COLO668 (cell line): ENCODE results near the gene KRT79.
A peak's percentile ranks its signal among the peaks of the same experiment; 100 is the strongest.

Experiments
- DNase-seq: peaks from one replicate; lab custom pipeline; 2025; ENCODE audit not compliant: unreplicated experiment; lab: John Stamatoyannopoulos, UW

The KRT79 gene

DNA sequence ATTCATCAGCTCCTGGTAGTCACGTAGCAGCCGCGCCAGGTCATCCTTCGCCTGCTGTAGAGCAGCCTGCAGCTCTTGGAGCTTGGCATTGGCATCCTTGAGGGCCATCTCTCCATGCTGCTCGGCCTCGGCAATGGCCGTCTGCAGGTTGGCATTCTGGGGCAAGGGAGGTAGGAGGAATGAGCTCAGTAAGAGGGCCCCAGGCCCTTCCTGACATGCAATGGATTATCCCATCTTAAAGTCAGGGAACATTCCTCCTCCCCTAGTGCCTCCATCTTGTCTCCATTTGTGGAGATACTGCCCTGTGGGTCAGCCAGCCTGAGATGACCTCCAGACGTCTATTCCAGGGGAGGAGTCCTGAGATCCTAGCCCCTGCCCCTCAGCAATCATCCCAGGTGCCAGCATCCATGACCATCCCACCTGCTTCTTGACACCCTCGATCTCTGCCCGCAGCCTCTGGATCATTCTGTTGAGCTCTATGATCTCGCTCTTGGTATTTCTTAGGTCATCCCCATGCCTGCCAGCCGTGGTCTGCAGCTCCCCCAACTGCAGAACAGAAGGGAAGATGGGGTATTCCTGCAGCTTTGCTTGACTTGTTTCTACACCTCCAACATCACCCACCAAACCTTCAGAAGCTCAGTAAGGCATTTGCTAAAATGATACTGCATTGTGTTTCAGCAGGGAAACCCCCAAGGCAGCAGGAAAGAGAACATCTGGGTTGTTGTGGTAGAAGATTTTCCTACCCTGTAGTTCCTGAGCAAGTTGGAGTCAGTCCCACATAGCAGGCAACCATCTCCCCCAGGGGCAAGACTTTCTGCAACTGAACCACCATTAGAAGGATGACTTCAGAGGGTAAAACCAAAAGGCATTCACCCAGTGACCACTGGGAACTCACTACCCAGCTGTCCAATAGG is 42.6 kb downstream of the KRT79 start:
- no peak for DNase-seq

DNA sequence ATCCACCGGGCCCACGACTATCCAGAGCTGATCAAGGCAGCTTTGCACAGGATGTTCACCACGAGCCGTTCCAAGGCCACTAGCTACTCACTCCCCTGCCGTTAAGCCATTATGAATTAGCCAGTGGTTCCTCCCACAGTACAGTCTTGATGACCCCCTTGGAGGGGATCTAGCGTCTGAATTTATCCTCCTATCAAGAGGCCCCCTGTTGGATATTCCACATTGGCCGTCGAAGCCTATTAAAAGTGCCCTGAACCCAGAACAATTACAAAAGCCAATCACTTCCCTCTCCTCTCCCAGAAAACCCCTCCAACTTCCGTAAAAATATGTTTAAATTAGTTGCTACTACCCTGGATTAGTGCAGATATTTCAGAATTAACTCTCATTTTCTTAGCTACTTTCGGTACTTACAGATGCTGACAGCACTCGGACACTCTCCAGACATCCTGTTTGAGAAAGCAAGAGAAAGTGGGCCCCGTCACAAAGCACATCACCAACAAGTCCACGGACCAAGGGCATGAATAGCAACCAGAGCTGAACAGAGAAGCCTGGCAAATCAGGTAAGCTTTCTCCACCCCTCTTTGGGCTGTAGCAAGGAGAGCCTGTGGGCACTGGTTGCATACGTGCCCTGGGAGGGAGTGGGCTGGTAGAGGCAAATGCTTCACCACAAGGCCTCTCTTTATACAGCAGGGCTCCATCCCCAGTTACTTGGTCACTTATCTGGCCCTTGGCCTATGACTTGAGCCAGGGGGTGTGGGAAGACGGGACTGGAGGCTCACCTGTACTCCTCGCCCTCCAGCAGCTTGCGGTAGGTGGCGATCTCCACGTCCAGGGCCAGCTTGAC is 43.5 kb downstream of the KRT79 start:
- DNase-seq = no peak

DNA sequence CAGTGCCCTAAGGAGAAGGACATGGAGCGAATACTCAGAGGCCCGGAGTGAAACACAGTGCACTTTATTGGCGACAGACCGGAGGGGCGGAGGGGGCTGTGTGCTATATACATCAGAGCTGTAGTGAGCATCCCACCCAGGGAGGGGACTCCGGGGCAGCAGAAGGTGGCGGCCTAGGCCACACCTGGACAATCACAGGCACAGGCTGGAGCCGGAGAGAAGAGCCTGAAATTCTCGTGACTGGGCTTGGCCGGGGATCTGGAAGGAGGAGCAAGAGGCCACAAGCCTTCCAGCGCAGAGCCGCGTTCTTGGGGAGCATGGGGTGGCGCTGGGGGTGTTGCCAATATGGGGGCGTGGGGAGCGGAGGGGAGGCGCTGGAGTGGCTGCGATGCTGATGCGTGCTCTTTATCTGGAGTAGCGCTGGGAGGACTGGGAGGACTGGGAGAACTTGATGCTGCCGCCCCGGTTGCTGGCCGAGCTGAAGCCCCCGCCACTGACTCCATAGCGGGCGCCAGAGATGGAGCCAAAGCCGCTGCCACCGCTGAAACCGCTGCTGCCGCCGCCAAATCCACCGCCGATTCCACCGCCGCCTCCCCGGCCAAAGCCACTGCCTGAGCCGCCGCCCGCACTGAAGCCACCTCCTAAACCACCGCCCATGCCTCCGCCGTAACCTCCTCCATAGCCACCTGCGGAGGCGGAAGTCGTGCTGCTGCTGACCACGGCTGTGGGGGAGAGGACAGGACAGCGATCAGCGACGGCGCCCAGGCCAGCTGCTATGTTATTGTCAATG is 44.3 kb downstream of the KRT79 start:
- DNase-seq = peak; percentile 33

DNA sequence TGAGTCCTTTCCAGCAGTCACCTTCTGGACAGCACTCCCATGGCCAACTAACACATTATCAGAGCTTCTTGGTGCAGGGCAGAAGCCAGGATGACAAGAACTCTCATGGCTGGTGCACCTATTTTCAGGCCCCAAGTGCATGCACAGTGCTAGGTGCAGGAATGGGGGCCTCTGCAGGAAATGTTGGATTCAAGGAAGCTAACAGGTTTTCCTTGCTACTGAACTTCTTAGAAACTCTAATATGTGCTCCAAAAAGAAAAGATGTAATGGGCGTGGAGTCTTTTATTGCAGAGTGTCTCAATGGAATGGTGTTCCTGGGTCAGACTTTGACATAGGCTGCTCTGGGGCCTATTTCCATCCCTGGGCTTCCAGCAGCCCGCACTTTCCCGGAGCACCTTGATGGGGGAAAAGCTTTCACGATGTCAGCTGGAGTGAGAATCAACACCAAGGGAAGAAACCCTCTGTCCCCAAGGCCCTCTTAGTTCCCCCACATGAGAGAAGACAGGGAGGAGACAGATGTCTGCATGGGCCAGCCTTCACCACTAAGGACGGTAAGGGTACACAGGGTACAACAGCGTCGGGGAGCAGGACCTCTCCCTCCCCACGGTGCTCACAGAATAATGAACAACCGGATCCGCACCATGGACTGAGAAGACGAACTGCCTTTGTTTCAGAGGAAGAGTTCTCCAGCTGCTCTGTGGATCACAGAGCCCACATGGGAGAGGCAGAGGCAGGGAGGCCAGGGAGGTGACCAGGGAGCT is 45.1 kb downstream of the KRT79 start:
- no peak for DNase-seq

DNA sequence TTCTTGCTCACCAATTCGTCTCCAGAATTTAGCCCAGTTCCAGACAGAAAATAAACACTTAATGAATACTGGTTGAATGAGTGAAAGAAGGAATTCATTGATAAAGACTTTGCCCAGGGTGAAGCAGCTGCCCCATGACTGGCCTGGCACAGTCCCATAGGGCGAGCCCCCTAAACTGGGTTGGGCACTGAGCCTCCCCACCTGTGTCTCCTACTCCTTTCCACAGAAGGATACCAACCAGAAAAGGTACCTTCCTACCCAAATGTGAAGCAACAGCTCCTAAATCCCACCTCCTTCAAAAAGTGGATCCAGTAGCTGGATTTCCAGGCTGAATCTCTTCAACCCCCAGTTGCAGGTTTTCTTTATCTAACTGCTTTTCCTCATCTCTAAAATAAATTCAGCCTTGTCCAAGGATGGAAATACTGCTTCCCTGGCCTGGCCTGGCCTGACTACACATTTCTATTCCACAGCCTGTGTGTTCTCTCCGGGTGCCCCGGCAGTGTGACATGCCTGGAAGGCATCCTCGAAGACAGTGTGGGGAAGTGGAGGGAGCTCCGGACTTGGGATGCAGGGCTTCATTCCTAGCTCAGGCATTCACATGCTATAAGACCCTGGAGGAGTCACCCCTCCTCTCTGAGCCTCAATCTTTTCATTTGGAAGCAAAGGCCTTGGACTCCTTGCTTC is 45.8 kb downstream of the KRT79 start:
- no peak for DNase-seq

DNA sequence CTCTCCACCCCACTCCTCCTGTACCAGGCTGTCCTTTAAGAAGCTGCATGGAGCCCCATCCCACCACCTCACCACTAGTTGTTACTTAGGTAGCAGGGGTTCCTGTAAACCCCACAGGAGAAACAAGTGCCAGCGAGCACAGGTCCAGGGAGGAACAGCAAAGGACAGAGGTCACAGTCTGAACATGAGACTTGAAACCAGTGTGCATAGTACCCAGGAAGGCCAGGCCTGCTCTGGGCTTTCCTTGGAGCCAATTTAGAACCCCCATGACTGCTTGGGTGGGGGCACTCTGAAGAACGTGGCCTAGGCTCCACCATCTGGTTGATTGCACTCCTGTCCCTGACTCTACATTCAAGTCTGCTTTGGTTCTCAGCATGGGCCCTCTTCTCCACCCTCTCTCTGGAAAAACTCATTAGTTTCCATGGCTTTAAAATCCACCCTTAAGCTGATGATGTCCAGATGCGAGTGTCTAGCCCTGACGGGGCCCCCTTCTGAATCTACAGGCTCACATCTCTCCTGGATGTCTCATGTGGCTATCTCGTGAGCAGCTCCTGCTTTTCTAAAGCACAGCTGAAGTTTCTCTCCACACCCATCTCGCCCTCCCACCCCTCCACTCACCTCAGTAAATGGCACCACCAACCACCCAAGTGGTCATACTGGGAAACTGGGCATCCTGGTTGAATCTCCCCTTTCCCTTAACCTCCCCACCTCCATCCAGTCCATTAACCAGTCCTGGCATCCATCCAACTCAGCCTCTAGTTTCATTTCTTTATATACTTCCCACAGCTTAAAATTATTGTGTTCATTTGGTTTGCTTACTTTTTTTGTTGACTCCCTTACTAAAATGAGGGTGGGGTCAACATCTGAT is 46.6 kb downstream of the KRT79 start:
- no peak for DNase-seq

DNA sequence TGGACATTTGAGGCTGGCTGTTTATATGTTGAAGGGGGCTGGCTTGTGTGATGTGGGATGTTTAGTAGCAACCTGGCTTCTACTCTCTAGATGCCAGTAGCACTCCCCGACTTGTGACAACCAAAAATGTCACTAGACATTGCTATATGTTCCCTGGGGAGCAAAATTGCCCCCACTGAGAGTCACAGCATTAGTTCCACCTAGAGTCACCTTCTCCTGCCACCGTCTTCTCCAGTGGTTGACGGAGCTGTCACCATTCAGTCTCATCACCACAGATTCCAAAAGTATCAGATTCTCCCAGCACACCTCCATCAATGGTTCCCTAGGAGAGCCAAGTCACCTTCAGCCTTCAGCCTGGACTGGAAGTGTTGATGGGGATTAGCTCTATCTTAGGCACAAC is 49.2 kb downstream of the KRT79 start:
- DNase-seq = no peak

DNA sequence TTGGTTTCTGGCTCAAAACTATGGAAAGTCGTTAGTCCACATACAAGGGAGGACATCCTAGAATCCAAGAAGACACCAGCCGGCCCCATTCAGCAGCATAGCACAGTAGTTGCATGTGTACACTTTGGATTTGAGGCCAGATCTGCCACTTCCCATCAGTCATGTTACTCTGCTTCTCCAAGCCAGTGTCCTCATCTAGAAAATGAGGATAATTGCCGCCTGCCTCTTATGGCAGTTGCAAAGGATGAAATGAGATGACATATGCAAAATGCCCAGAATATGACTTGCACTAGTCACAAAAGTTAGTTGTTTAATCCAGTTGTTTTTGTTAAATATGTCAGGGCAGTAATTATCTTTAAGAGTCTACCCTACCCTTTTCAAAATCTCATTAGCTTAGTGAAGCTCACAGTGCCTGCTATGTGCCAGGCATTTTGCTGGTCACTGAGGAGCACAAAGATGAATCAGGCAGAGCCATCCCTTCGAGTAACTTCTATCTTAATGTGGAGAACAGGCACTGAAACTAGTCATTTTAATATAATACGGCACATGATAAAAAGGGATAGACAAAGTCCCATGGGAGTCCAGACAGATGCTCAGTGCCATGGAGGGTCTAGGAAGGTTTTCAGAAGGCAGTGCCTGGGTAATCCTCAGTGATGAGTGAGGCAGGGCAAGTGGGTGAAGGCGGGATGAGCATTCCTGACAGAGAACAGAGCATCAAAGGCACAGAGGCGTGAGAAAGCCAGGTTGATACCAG is 50.4 kb downstream of the KRT79 start:
- no peak for DNase-seq

DNA sequence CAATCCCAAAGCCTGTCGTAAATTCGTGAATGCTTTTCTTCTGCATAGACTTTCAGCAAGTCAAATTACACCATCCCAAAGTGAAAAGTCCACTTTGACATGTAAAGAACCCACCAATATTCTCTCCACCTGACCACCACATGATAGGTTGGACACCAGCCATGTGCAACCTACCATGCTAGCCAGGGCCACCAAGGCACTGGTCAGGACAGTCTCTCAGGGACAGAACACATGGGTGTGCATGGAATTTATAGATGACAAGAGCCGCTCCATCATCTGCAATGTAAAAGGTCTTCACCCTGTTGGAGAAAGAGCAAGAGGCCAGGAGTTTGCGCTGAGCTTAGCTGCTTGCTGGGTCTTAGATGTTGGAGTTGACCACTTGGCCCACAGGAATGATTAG is 51.6 kb downstream of the KRT79 start:
- no peak for DNase-seq

DNA sequence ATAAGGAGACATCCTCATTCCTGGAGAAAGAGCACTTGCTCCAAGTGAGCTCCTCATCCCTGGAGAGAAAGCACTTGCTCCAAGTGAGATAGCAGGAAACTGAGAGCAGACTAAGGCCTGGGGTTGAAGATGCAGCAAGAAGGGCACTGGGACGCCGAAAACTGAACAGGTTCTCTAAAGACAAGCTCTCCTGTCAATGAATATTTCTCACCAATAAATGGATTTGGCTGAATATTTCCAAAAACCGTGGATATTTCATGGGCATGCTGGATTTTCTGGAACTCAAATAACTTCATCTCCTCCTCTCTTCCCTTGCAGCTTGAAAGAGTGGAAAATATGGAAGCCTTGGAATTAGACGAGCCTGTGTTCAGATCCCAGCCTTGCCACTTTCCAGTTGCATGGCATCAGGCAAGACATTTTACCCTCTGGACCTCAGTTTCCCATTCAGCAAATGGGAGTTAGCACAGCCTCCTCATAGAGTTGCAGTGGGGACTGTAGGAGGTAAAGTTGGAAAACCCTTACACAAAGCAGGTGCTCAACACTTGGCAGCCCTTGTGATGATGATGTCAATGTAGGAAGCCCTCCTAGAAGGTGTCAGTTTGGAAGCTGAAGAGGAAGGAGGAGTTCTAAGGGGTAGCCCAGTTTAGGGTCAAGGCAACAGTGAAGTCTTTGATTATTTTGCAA is 52.6 kb downstream of the KRT79 start:
- DNase-seq = no peak

DNA sequence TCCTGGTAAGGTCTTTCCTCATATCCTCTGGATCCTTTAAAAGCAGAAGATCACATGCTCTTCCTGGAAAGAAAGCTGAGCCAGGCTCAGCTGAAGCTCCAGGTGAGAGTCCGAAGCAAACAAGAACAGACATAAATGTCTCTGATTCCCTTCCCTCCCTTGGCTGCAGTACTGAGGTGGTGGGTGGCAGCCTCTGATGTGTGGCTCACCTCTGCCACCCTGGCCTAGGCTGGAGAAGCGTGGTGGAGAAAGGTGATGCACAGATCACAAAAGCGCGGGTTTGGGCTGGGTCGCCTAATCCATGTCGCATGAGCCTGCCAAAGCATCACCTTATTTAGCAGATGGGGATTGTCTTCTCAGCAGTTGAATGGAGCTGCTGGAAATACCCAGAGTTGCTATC is 54.2 kb downstream of the KRT79 start:
- no peak for DNase-seq

DNA sequence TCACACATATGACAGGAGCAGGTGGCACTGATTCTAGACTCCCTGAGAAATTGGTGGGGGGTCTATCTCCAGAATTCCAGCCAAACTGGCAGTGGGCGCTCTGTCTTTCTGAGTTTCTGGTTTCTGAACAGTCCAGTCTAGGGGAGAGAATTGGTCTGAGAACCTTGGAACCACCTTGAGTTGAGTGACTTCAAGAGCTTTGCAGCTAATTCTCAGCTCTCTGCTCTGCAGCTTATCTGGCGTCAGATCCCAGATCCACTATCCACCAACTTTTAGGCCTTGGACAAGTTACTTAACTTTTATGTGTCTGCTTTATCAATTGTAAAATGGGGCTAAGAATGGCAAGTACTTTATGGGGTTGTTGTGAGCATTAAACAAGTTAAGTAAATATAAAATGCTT is 55.3 kb downstream of the KRT79 start:
- DNase-seq = no peak

DNA sequence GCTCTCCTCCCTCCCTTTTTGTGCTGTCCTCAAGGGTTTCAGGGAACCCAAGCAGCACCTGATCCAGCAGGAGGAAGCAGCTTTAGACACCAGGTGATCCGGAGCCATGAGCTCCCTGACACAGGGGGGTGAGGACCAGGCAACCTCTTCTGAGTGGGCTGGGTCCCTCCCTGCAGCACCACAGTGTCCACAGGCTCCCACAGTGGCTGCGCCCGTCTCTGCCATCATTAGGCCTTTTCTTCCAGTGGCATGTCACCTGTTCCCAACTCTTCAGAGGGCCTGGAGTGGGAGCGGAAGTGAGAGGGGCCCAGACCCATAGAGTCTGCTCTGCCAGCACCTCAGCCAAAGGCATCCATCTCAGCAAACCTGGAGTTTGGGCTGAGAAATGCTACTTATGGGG is 56.5 kb downstream of the KRT79 start:
- no peak for DNase-seq

DNA sequence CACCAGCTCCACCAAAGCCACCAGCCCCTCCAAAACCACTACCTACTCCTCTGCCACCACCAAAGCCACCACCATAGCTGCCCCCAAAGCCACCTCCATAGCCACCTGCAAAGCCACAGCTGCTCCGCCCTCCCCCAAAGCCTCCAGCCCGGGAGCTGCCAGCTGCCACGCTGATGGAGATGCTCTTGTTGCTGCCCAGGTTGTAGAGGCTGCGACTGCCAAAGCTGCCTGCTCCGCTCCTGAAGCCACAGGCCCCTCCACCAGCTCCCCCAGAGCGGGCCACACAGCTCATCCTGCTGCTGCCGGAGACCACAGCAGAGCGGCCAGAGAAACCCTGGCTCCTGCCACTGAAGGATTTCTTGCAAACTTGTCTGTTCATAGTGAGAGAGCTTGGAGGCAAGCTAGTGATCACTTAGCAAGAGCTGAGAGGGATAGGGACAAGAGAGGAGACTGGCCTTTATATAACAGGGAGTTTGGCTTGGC is 57.2 kb downstream of the KRT79 start, which contains the start of gene KRT76:
KRT76 (minus strand) TSS at position 433 of the 483 bp plus-strand sequence; CDS start at position 379, 54 bp downstream.
- DNase-seq = no peak

DNA sequence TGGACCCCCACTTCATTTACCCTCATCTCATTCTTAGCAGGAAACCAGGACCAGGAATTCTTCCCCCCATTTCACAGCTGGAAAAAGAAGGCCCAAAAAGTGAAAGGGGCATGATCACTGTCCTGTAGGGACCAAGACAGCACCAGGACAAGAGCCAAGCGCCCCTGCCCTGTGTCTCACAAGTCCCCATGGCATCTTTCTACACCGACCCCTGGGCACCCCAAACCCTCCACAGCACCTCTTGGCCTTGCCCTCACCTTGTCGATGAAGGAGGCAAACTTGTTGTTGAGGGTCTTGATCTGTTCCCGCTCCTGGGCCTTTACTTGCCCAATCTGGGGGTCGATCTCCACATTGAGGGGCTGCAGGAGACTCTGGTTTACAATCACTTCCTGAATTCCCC is 57.7 kb downstream of the KRT79 start:
- DNase-seq = no peak

DNA sequence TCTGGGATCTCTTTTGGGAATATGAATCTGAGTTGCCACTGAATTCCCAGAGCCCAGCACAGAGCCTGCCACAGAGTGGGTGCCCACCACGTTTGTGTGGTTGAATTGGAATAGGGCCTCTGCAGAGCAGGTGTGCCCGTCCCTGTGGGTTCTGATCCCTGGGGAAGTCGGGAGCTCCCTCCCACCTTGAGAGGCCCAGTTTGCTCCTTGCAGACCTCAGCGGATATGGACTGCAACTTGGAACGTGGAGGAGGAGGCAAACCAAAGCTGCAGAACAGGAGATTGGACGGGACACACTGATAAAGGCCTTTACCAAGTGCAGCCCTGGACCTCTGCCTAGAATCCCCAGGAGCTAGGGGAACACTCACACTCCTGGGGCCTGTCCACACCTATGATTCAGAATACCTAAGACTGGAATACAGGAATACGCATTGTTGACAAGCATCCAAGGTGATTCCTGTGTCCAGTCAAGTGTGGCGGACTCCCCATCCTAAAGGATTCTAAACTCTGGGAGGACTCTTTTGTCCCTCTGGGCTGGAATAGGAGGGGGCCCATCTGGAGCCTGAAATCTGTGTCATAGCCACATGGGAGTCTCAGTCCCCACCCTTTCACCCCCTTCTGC is 59.4 kb downstream of the KRT79 start:
- DNase-seq = no peak

DNA sequence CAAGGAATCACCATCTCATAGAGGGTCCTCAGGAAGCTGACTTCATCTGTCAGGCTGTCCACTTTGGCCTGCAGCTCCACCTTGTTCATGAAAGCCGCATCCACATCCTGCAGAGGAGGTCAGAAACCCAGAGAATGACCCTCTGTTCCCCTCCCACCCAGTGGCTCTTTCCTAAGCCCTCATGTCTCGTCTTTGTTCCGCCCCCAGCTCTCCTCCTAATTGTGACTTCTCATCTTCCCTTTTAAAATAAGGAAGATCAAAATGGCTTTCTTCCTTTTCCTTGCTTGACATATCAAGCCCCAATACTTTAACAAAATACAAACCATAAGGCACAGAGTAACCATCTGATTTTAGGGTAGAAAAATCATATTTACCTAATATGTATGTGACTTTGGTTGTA is 61.3 kb downstream of the KRT79 start:
- no peak for DNase-seq
